Hepatocyte (in vitro differentiated cells): ENCODE results near the gene MISP3.

Source experiments
- EZH2 ChIP-seq: fragments of 200-600 bp; sonication (generic); IDR thresholded peaks from 2 replicates; pipeline ENCODE4 v1.6.1; 2016; ENCODE audit warnings: antibody characterized with exemption, mild to moderate bottlenecking, borderline replicate concordance
- EZH2phosphoT487 ChIP-seq: fragments of 200-600 bp; sonication (generic); IDR thresholded peaks from one replicate; pipeline ENCODE4 v1.6.1; 2018; ENCODE audit warnings: antibody characterized with exemption, mild to moderate bottlenecking, low read depth, moderate library complexity; ENCODE audit not compliant: unreplicated experiment, severe bottlenecking
- TF ChIP-seq, protein P1 (sequence below): fragments of 200-600 bp; sonication (generic); IDR thresholded peaks from 2 replicates; pipeline ENCODE4 v1.5.1; 2016; ENCODE audit warnings: antibody characterized with exemption, mild to moderate bottlenecking; ENCODE audit not compliant: poor library complexity

DNA sequence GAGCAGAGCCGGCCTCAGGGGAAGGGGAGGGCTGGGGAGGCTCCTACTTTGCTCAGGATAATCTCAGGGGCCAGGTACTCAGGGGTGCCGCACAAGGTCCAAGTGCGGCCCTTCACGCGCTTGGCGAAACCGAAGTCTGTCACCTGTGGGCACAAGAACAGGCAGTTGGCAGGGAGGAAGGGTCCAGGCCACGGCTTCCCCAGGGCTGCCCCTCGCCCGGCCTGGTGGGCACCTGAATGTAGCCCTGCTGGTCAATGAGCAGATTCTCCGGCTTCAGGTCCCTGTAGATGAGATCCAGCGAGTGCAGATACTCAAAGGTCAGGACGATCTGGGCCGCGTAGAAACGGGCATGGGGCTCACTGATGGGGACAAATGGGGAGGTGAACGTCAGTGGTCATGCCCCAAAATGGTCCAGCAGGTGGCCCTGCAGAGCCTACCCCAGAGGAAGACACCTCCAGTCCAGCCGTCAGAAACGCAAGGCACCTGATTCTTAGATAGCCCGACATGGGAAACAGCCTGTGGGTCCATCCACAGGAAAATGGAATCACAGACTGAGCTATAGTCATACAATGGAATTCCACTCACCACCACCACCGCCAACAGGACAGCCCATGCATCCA, 25.1 kb downstream of the MISP3 start:
- TF ChIP-seq, protein P1, sequence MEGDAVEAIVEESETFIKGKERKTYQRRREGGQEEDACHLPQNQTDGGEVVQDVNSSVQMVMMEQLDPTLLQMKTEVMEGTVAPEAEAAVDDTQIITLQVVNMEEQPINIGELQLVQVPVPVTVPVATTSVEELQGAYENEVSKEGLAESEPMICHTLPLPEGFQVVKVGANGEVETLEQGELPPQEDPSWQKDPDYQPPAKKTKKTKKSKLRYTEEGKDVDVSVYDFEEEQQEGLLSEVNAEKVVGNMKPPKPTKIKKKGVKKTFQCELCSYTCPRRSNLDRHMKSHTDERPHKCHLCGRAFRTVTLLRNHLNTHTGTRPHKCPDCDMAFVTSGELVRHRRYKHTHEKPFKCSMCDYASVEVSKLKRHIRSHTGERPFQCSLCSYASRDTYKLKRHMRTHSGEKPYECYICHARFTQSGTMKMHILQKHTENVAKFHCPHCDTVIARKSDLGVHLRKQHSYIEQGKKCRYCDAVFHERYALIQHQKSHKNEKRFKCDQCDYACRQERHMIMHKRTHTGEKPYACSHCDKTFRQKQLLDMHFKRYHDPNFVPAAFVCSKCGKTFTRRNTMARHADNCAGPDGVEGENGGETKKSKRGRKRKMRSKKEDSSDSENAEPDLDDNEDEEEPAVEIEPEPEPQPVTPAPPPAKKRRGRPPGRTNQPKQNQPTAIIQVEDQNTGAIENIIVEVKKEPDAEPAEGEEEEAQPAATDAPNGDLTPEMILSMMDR: no peak
- no peak for TF ChIP-seq EZH2
- no peak for TF ChIP-seq EZH2phosphoT487
